GM23248 (cell line): Measurements from ENCODE around the gene ZMIZ1.

ENCODE experiments used
- EZH2 ChIP-seq: fragments of 200-600 bp; sonication (generic); IDR thresholded peaks from 2 replicates; pipeline ENCODE4 v1.6.1; 2018; ENCODE audit warnings: antibody characterized with exemption, mild to moderate bottlenecking; ENCODE audit not compliant: insufficient read depth, poor library complexity, severe bottlenecking
- EZH2phosphoT487 ChIP-seq: fragments of 200-600 bp; sonication (generic); IDR thresholded peaks from 2 replicates; pipeline ENCODE4 v1.6.1; 2018; ENCODE audit warnings: antibody characterized with exemption, moderate library complexity, mild to moderate bottlenecking, low read depth; ENCODE audit not compliant: insufficient read depth

- no peak for TF ChIP-seq EZH2
- no peak for TF ChIP-seq EZH2phosphoT487
These were observed 139.7 kb downstream of the ZMIZ1 start for GRCh38 chr10:79208251-79208983.
